Eye (tissue), 1 donor: ENCODE data around the gene PCDHGA11.
A peak's percentile ranks its signal among the peaks of the same experiment; 100 is the strongest.
"Not testable (repeated sequence)": the region's sequence is repeated elsewhere in the genome, so short reads cannot be mapped to it uniquely, and the experiment has no call there.

Source experiments
- DNase-seq: peaks from one replicate; pipeline ENCODE4 v3.0.0-alpha.2; 2015

PCDHGA11 gene

DNA sequence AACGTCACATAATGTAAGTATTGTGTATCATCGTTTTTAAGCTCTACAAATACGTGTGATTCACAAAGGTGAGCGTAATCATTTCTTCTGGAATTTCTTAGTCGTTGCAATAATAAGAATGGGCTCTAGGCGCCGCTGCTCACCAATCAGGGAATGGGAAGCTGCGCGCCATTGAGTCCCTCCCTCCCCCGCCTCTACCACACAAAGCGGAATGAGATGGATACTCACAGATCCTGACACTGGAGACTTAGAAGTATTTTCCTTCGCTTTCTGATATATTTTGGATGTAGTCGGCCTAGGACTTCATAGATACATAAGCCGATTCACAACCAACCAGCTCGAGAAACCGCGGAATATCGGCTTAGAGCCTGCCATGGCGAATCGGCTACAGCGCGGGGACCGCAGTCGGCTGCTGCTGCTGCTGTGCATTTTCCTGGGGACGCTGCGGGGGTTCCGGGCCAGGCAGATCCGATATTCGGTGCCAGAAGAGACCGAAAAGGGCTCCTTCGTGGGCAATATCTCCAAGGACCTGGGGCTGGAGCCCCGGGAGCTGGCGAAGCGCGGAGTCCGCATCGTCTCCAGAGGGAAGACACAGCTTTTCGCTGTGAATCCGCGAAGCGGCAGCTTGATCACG, at the start of gene PCDHGA11:
TSS of gene PCDHGA11 (plus strand) at position 197 of the 634 bp plus-strand sequence. CDS start at position 374, 177 bp downstream.
- peak; percentile 65 for DNase-seq

DNA sequence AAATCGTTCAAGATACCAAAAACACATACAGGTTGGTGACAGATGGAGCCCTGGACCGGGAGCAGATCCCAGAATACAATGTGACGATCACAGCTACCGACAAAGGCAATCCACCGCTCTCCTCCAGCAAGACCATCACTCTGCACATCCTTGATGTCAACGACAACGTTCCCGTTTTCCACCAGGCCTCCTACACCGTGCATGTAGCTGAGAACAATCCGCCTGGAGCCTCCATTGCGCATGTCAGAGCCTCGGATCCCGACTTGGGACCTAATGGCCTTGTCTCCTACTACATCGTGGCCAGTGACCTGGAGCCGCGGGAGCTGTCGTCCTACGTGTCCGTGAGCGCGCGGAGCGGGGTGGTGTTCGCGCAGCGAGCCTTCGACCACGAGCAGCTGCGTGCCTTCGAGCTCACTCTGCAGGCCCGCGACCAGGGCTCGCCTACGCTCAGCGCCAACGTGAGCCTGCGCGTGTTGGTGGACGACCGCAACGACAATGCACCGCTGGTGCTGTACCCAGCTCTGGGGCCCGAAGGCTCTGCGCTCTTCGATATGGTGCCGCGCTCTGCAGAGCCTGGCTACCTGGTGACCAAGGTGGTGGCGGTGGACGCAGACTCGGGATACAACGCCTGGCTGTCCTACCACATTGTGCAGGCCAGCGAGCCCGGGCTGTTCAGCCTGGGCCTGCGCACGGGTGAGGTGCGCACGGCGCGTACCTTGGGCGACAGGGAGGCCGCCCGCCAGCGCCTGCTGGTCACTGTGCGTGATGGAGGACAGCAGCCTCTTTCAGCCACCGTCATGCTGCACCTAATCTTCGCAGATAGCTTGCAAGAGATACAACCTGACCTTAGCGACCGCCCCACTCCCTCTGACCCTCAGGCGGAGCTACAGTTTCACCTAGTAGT, 49.0 kb upstream of the PCDHGA11 start:
- DNase-seq, result no peak

- peak; percentile 37 for DNase-seq
These were observed 47.1 kb upstream of the PCDHGA11 start, which contains the start of gene PCDHGA6 for GRCh38 chr5:141373673-141374317. Gene PCDHGA6, plus strand, starts transcription at chr5:141373891. Its CDS starts 193 bp downstream, at chr5:141374084.

DNA sequence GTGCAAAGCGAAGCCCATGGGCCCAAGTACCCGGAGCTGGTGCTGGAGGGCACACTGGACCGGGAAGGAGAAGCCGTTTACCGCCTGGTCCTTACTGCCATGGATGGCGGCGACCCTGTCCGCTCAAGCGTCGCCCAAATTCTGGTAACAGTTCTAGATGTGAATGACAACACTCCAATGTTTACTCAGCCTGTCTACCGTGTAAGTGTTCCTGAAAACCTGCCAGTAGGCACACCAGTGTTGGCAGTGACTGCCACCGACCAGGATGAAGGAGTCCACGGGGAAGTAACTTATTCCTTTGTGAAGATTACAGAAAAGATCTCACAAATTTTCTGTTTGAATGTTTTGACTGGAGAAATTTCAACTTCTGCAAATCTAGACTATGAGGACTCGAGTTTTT, 46.2 kb upstream of the PCDHGA11 start:
- DNase-seq, result no peak

DNA sequence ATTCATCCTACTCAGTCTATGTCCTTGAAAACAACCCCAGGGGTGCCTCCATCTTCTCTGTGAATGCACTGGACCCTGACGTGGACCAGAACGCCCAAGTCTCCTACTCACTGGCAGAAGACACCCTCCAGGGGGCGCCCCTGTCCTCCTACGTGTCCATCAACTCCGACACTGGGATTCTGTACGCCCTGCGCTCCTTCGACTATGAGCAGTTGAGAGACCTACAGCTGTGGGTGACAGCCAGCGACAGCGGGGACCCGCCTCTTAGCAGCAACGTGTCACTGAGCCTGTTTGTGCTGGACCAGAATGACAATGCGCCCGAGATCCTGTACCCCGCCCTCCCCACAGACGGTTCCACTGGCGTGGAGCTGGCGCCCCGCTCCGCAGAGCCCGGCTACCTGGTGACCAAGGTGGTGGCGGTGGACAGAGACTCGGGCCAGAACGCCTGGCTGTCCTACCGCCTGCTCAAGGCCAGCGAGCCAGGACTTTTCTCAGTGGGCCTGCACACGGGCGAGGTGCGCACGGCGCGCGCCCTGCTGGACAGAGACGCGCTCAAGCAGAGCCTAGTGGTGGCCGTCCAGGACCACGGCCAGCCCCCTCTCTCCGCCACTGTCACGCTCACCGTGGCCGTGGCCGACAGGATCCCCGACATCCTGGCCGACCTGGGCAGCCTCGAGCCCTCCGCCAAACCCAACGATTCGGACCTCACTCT, 45.3 kb upstream of the PCDHGA11 start:
- not testable (repeated sequence) for DNase-seq

- DNase-seq, result no peak
These were observed 38.2 kb upstream of the PCDHGA11 start, which contains the start of gene PCDHGA7 for GRCh38 chr5:141382469-141383294. Gene PCDHGA7, plus strand, starts transcription at chr5:141382742. Its CDS starts 158 bp downstream, at chr5:141382900.

DNA sequence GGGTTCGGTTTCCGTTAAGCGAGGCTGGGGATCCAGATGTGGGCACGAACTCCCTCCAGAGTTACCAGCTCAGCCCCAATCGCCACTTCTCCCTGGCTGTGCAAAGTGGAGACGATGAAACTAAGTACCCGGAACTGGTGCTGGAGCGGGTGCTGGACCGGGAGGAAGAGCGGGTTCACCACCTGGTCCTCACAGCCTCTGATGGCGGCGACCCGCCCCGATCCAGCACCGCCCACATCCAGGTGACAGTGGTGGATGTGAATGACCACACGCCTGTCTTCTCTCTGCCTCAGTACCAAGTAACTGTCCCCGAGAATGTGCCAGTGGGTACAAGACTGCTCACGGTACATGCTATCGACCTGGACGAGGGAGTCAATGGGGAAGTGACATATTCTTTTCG, 37.5 kb upstream of the PCDHGA11 start:
- DNase-seq, result no peak

DNA sequence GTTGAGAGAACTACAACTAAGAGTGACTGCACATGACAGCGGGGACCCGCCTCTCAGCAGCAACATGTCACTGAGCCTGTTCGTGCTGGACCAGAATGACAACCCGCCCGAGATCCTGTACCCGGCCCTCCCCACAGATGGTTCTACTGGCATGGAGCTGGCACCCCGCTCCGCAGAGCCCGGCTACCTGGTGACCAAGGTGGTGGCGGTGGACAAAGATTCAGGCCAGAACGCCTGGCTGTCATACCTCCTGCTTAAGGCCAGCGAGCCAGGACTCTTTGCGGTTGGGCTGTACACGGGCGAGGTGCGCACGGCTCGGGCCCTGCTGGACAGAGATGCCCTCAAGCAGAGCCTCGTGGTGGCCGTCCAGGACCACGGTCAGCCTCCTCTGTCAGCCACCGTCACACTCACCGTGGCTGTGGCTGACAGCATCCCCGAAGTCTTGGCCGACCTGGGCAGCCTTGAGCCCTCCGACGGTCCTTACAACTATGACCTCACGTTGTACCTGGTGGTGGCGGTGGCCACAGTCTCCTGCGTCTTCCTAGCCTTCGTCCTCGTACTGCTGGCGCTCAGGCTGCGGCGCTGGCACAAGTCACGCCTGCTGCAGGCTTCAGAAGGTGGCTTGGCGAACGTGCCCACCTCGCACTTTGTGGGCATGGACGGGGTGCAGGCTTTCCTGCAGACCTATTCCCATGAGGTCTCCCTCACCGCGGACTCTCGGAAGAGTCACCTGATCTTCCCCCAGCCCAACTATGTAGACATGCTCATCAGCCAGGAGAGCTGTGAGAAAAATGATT, 36.2 kb upstream of the PCDHGA11 start:
- no peak for DNase-seq

DNA sequence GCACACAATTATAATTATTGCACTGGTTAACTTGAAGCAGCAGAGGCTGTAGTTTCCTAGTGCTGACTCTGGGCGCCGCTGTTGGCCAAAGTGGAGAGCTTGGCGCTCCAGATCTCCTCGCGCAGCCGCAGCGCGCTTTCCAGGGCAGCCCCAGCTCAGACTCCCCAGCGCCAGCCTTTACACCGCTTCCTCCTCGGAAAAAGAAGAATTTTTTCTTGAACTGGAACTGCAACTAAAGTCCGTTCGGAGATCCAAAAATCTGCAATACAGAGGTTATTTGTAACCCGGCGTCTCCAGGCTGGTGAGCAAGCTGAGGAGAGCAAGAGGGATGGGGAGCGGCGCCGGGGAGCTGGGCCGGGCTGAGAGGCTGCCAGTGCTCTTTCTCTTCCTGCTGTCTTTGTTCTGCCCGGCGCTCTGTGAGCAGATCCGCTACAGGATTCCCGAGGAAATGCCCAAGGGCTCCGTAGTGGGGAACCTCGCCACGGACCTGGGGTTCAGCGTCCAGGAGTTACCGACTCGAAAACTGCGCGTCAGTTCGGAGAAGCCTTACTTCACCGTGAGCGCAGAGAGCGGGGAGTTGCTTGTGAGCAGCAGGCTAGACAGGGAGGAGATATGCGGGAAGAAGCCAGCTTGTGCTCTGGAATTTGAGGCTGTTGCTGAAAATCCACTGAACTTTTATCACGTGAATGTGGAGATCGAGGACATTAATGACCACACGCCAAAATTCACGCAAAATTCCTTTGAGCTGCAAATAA, 33.1 kb upstream of the PCDHGA11 start, which contains the start of gene PCDHGB4:
TSS of gene PCDHGB4 (plus strand) at position 142 of the 755 bp plus-strand sequence. CDS start at position 329, 187 bp downstream.
- peak; percentile 22 for DNase-seq

- no peak for DNase-seq
These were observed 32.2 kb upstream of the PCDHGA11 start for GRCh38 chr5:141388661-141389060.

DNA sequence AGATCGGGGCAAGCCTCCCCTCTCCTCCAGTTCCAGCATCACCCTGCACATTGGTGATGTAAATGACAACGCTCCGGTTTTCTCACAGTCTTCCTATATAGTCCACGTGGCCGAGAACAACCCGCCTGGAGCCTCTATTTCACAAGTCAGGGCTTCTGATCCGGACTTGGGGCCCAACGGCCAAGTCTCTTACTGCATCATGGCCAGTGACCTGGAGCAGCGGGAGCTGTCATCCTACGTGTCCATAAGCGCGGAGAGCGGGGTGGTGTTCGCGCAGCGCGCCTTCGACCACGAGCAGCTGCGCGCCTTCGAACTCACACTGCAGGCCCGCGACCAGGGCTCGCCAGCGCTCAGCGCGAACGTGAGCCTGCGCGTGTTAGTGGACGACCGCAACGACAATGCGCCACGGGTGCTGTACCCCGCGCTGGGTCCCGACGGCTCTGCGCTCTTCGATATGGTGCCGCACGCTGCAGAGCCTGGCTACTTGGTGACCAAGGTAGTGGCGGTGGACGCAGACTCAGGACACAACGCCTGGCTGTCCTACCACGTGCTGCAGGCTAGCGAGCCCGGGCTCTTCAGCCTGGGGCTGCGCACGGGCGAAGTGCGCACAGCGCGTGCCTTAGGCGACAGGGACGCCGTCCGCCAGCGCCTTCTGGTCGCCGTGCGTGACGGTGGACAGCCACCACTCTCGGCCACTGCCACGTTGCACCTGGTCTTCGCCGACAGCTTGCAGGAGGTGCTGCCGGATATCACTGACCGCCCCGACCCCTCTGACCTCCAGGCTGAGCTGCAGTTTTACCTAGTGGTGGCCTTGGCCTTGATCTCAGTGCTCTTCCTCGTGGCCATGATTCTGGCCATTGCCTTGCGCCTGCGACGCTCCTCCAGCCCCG, 31.5 kb upstream of the PCDHGA11 start:
- no peak for DNase-seq

- DNase-seq, result no peak
These were observed 28.2 kb upstream of the PCDHGA11 start, which contains the start of gene PCDHGA8 for GRCh38 chr5:141392429-141393198. Gene PCDHGA8, plus strand, starts transcription at chr5:141392633. Its CDS starts 181 bp downstream, at chr5:141392814.

DNA sequence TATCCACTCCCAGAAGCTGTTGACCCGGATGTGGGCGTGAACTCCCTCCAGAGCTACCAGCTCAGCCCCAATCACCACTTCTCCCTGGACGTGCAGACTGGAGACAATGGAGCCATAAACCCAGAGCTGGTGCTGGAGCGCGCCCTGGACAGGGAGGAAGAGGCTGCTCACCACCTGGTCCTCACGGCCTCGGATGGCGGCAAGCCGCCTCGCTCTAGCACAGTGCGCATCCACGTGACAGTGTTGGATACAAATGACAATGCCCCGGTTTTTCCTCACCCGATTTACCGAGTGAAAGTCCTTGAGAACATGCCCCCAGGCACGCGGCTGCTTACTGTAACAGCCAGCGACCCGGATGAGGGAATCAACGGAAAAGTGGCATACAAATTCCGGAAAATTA, 27.6 kb upstream of the PCDHGA11 start:
- DNase-seq, result no peak

- not testable (repeated sequence) for DNase-seq
These were observed 26.3 kb upstream of the PCDHGA11 start for GRCh38 chr5:141394401-141395187.

- peak; percentile 34 for DNase-seq
These were observed 22.9 kb upstream of the PCDHGA11 start, which contains the start of gene PCDHGB5 for GRCh38 chr5:141397756-141398551. Gene PCDHGB5, plus strand, starts transcription at chr5:141397947. Its CDS starts 181 bp downstream, at chr5:141398128.

DNA sequence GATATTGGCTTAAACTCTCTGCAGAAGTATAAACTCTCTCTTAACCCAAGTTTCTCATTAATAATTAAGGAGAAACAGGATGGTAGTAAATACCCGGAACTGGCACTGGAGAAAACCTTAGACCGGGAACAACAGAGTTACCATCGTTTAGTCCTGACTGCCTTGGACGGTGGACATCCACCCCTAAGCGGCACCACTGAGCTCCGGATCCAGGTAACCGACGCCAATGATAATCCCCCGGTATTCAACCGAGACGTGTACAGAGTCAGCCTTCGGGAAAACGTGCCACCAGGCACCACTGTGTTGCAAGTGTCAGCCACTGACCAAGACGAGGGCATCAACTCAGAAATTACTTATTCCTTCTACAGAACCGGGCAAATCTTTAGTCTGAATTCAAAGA, 22.2 kb upstream of the PCDHGA11 start:
- DNase-seq, result no peak
